NCI-H187 treated with DMSO at 0.1 percent for 48 hours (cell line): ENCODE data around the gene CHRNB1.
"Not testable (repeated sequence)": the region's sequence is repeated elsewhere in the genome, so short reads cannot be mapped to it uniquely, and the experiment has no call there.

ENCODE experiments used
- DNase-seq: peaks from one replicate; lab custom pipeline; 2025; lab: John Stamatoyannopoulos, UW

The CHRNB1 gene

GRCh38 chr17:7467498-7467897, 22.6 kb downstream of the CHRNB1 start:
- DNase-seq = no peak

- no peak for DNase-seq
Measured at GRCh38 chr17:7468290-7468689, 23.4 kb downstream of the CHRNB1 start.

GRCh38 chr17:7468804-7469389, 24.0 kb downstream of the CHRNB1 start:
- no peak for DNase-seq

DNA sequence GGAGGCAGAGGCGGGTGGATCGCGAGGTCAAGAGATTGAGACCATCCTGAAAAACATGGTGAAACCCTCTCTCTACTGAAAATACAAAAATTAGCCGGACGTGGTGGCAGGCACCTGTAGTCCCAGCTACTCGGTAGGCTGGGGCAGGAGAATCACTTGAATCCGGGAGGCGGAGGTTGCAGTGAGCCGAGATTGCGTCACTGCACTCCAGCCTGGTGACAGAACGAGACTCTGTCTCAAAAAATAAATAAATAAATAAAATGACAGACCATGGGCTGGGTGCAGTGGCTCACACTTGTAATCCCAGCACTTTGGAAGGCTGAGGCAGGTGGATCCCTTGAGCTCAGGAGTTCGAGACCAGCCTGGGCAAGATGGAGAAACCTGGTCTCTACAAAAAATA, 25.0 kb downstream of the CHRNB1 start:
- not testable (repeated sequence) for DNase-seq

DNA sequence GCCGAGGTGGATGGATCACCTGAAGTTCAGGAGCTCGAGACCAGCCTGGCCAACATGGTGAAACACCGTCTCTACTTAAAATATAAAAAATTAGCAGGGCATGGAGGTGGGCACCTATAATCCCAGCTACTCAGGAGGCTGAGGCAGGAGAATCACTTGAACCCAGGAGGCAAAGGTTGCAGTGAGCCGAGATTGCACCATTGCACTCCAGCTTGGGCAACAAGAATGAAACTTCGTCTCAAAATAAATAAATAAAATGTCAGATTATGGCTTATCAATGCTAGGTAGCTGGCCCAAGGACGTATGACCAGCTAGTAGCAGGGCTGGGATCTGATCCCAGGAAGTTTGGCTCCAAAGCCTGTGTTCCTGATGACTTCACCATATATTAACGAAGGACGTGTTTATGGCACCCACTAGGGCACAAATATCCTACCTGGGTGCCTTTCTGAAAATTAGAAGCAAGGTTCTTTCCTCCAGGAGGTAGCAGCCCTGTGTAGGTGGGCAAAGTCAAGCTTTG, 25.7 kb downstream of the CHRNB1 start:
- DNase-seq = not testable (repeated sequence)

GRCh38 chr17:7471729-7472128, 26.9 kb downstream of the CHRNB1 start:
- DNase-seq = no peak

- DNase-seq = not testable (repeated sequence)
Measured at GRCh38 chr17:7474767-7475166, 29.9 kb downstream of the CHRNB1 start.

DNA sequence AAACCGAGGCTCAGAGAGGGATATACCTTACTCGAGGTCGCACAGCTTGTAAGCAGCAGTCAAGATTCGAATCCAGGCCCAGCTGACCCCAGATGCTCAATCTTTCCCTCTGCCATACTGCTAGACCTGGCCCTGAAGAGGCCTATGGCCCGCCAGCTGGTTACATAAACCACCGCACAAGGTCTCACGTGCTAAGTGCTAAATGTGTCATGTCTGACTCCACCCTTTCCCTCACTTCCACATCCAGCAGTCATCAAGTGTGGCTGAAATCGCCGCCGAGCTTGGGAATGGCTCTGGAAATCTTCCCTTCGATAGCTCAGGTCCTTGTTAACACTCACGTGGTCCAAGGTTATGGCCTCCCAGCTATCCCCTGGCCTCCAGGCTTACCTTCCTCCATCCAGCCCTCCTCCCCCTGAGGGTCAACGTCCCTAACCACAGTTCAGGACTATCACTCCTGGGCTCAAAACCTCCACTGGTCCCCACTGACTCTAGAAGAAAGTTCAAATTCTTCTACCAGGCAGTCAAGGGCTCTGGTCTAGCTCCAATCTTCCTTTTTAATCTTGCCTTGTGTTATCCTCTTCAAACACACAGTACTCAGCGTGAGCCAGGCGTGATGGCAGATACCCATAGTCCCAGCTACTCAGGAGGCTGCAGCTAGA, 31.0 kb downstream of the CHRNB1 start:
- DNase-seq = no peak

DNA sequence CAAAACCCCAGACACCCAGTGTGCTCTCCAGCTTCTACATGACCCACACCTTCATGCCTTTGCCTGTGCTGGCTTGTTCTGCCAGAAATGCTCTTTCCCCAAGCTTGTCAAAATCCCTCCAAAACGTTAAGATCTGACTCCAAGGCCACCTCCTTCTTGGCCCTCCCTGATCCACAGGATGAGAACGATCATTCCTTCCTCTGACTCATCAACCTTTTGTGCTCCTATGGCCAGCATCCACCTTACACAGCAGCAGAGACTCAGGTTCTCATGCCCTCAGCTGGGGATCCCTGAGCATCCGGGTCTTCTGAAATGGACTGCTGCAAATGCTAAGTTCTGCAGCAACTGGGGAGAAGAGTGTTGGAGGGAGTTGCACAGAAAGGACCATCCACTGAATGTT, 31.6 kb downstream of the CHRNB1 start:
- DNase-seq = no peak

DNA sequence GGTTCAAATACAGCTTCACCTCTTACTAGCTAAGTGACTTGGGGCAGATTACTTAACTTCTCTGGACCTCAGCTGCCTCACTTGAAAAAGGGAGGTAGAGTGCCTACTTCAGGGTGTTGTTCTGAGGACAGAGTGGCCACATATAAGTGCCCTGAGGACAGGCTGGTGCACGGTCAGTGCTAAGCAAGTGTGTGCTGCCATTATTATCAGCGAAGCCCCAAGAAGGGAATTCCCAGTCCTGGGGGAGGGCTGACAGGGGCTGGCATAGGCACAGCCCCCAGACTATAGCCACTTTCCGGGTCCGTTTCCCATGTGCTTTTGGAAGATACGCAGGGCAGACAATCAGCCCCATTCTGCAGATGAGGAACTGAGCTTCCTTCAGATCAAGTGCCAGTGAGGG, 32.1 kb downstream of the CHRNB1 start:
- no peak for DNase-seq

DNA sequence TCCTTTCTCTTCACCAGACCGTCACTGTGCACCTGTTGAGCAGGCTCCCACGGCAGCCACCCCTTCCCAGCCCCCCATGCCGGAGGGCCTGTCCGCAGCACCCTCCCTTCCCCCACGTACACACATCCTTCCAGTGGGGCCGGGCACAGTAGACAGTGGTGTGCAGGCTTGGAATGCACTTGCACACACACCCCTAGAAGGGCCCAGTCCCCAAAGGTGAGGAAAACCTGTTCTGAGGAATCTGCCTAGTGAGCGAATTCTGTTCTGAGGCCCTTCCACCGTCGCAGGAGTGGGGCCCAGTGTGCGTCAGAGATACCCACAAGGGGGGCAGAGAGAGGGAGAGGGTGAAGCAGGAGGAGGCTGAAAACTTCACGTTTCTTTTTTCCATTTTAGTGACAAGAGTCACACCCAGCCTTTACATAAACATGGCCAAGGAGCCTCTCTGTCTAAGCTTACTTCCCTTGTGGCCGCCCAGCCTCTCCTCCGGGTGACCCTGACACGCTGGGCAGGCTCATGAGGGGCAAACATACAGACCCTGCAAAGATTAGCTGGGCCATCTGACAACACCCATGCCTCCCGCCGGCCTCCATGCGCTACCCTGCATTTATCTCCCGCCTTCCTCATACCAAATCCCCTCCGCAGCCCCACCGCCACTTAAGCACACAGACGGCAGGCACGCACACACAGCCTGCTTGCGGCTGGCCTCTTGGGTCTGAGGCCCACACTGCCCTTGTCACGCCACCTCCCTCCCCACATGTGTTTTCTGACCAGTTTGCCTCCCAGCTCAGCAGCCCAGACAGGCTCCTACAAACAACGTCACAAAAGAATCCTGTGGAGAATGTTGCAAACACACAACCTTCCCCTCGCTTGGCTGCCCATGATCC, 32.8 kb downstream of the CHRNB1 start:
- DNase-seq = no peak

- no peak for DNase-seq
Measured at GRCh38 chr17:7478276-7479212, 33.7 kb downstream of the CHRNB1 start.

DNA sequence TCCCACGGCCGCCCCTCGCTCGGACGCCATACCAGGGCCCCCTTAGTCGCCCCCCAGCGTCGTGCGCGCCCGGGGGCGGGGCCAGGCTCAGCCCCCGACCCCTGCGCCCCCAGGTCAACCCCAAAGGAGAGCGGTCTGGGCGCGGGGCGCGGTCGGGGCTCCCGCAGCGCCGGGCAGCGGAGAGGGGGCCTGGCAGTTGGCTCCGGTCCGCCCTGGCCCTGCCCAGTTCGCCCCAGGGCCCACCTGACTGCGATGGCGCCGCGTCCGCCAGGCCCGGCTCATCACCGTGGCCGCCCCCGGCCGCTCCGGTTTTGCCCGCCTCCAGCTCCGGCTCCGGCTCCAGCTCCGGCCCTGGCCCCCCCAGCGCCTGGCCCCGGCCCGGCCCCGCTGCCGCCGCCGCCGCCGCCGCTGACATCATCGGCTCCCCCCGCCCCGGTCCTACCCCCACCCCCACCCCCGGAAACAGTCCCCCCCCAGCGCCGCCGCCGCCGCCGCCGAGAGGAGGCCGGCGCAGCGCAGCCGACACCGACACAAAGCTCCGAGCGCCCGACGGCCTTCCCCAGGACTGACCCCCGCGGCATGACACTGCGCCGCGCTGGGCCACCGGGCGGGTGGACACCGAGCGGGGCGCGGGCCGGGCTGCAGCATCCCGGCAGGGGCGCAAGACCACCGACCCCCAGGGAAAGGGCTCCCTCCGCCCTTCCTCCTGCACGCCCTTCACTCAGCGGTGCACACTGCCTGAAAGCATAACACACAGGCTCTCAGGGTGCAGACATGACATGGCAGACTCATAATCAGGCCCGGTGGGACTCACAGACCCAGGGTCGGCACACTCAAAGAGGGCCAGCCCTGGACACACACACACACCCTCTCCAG, 34.6 kb downstream of the CHRNB1 start, which contains the start of gene ZBTB4:
Gene ZBTB4 (minus strand): TSS at position 419 of the 876 bp plus-strand sequence. CDS start 12,830 bp downstream, outside the sequence.
- no peak for DNase-seq

DNA sequence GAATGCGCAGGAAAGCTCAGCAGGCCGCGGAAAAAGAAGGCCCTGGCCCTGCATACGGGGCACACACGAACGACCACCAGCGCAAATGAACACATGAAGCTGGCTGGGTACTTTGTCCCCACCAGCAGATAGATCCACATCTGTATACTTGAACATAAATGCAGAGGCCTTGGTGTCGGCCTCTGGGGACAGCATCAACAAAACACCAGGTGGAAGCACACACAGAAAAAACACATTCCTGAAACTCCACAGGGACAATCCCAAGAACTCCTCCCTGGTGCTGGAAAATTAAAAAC, 35.2 kb downstream of the CHRNB1 start:
- no peak for DNase-seq

DNA sequence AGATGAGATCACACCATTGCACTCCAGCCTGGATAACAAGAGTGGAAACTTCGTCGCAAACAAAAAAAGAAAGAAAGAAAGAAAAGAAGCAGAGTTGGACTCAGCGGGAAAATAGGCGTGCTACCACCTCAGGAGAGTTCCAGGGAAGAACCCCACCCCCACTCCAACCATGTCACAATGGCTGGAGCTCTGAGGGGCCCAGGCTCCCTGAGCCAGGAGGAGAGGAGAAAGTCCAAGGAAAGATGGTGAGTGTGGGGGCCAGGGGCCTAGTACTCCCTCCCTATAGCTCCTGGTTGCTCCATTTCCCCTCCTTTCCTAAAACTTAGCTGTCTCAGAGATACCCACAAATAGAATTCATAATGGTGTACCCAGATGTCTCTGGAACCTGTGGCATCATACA, 36.4 kb downstream of the CHRNB1 start, which contains the start of gene SLC35G6:
Gene SLC35G6 (plus strand): TSS at position 172 of the 400 bp plus-strand sequence. CDS start 71 bp downstream, at position 243.
- not testable (repeated sequence) for DNase-seq

- not testable (repeated sequence) for DNase-seq
Measured at GRCh38 chr17:7481842-7482741, 37.2 kb downstream of the CHRNB1 start.

DNA sequence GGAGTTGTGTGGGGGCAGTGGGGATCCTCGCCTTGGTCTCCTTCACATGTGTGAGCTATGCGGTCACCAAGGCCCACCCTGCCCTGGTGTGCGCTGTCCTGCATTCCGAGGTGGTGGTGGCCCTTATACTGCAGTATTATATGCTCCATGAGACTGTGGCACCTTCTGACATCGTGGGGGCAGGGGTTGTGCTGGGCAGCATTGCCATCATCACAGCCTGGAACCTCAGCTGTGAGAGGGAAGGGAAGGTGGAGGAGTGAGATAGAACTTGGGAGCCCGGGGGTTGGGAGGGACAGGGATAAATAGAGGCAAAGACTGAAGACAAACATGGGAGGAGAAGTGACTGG, 37.9 kb downstream of the CHRNB1 start:
- DNase-seq = not testable (repeated sequence)

- DNase-seq = peak; percentile 50
Measured at GRCh38 chr17:7483255-7484066, 38.6 kb downstream of the CHRNB1 start.
